Measurements from ENCODE around the gene RAB29.

Gene RAB29

DNA sequence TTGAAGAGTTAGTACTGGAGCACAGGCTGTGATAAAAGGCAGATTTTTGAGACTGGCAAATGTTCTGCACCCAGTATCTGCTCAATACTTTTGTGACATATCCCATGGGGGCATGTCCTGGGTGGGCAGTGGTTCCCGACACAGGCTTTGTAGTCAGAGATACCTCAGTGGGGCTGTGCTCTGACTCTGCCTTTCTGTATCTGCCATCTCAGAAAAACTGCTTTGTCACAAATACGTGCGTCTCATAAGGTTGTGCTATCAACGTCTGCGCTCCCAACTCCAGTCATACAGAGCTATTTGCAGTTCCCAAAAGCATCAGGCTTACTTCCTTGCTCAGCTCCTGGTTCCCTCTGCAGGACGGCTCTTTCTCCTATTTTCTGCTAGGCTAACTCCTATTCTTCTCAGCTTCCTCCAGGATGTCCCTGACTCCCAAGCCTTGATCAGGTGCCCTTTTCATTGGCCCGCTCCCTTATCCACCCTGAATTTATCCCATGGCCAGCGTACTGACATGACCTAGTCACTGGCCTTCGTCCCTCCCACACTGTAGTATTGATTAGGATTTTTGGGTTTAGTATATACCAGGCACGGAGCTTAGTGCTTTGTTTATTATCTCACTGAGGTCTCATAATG, 12.1 kb upstream of the RAB29 start:
- H2AFZ ChIP-seq (ENCODE audit: low read depth) = no peak overlapping the region
- H3K36me3 ChIP-seq (ENCODE audit: insufficient read depth) = no peaks in the 10 kb centered on the region
- no peak overlapping the region for H3K27ac ChIP-seq
- H3K4me1 ChIP-seq (ENCODE audit: low read depth, poor library complexity, severe bottlenecking) = no peaks in the 10 kb centered on the region
- no peaks in the 10 kb centered on the region for H3K27me3 ChIP-seq (ENCODE audit: insufficient read depth, low read depth)
- TF ChIP-seq, protein P1, sequence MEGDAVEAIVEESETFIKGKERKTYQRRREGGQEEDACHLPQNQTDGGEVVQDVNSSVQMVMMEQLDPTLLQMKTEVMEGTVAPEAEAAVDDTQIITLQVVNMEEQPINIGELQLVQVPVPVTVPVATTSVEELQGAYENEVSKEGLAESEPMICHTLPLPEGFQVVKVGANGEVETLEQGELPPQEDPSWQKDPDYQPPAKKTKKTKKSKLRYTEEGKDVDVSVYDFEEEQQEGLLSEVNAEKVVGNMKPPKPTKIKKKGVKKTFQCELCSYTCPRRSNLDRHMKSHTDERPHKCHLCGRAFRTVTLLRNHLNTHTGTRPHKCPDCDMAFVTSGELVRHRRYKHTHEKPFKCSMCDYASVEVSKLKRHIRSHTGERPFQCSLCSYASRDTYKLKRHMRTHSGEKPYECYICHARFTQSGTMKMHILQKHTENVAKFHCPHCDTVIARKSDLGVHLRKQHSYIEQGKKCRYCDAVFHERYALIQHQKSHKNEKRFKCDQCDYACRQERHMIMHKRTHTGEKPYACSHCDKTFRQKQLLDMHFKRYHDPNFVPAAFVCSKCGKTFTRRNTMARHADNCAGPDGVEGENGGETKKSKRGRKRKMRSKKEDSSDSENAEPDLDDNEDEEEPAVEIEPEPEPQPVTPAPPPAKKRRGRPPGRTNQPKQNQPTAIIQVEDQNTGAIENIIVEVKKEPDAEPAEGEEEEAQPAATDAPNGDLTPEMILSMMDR (conservative IDR thresholded peaks at IDR 0.05; ENCODE audit: low read depth, low read length) = no peak
- H3K79me2 ChIP-seq (ENCODE audit: insufficient read depth, low read depth) = no peaks in the 10 kb centered on the region
- H3K4me3 ChIP-seq (IDR thresholded peaks at IDR 0.05; ENCODE audit: insufficient read depth, low read depth, low read length) = no peak overlapping the region
- no peaks in the 10 kb centered on the region for H4K20me1 ChIP-seq (ENCODE audit: insufficient read depth)
- no peak overlapping the region for H3K9ac ChIP-seq
- H3K4me2 ChIP-seq = no peak overlapping the region

DNA sequence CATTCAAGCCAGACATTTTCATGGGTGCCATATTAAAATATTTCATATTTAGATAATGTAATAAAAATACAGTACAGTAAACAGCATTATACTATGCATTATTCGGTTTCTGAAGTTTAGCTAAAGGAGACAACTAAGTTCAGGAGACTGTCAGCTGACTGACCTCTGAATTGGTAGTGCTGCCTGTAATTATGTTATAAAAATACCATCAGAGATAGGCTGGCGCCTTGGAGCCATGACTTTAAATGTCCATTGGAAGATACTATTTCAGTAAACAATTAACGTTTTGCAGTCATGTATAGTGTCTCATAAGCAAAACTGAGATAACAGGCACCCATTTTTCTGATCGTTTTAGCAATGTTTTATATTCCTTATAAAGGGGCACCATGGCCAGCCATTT, 11.3 kb upstream of the RAB29 start:
- no peaks in the 10 kb centered on the region for H3K4me1 ChIP-seq (ENCODE audit: low read depth, poor library complexity, severe bottlenecking)
- no peak overlapping the region for H3K4me3 ChIP-seq (IDR thresholded peaks at IDR 0.05; ENCODE audit: insufficient read depth, low read depth, low read length)
- TF ChIP-seq, protein P1 (conservative IDR thresholded peaks at IDR 0.05; ENCODE audit: low read depth, low read length) = no peak
- H4K20me1 ChIP-seq (ENCODE audit: insufficient read depth) = no peaks in the 10 kb centered on the region
- H3K79me2 ChIP-seq (ENCODE audit: insufficient read depth, low read depth) = no peaks in the 10 kb centered on the region
- no peaks in the 10 kb centered on the region for H3K36me3 ChIP-seq (ENCODE audit: insufficient read depth)
- no peak overlapping the region for H3K27ac ChIP-seq
- H2AFZ ChIP-seq (ENCODE audit: low read depth) = no peak overlapping the region
- no peaks in the 10 kb centered on the region for H3K27me3 ChIP-seq (ENCODE audit: insufficient read depth, low read depth)
- no peak overlapping the region for H3K4me2 ChIP-seq
- no peak overlapping the region for H3K9ac ChIP-seq

DNA sequence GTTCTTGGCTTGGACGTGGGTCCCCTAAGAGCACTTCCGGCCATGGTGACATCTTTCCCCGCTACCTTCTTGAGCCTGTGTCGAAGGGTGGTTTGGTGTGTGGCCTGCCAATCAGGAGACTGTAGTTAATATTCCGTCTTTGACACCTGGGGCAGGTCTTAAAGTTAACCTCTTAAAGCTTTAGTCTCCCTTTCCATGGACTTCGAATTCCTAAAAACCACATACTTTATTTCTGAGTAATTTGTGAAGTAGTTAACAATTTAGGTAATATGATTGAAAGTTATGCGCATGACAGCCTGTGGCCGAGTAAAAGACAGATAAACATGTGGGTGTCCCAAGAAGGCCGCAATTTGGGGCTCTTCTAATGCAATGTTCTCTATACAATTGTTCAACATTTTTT, 10.2 kb upstream of the RAB29 start:
- Histone ChIP-seq H2AFZ (ENCODE audit: low read depth) (no peak overlapping the region), H3K4me3 (IDR thresholded peaks at IDR 0.05; ENCODE audit: insufficient read depth, low read depth, low read length) (no peak overlapping the region), H3K36me3 (ENCODE audit: insufficient read depth) (no peaks in the 10 kb centered on the region), H3K79me2 (ENCODE audit: insufficient read depth, low read depth) (no peaks in the 10 kb centered on the region), H4K20me1 (ENCODE audit: insufficient read depth) (no peaks in the 10 kb centered on the region), H3K9ac (no peak overlapping the region), H3K4me2 (no peak overlapping the region), H3K4me1 (ENCODE audit: low read depth, poor library complexity, severe bottlenecking) (no peaks in the 10 kb centered on the region), H3K27ac (no peak overlapping the region), H3K27me3 (ENCODE audit: insufficient read depth, low read depth) (no peaks in the 10 kb centered on the region)
- TF ChIP-seq, protein P1 (conservative IDR thresholded peaks at IDR 0.05; ENCODE audit: low read depth, low read length) = no peak

DNA sequence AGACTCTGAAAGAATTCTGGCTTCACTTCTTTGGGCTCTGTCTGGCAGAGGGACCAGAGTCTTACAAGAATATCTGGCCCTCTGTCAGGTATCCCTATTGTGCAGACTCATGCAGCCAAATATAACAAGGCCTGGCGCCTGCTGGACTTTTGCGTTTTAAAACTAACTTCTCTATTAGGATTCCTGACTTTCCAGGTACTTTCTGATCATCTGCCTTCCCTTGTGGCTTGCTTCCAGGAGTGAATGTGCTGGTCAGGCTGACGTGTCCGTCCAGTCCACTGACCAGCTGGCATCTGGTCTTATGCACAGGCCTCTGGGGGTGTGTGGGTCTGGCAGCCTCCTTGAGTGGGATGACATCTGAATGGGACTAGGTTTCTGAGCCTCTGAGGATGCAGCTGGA, 8.6 kb upstream of the RAB29 start:
- Histone ChIP-seq H3K4me1 (ENCODE audit: low read depth, poor library complexity, severe bottlenecking) (no peaks in the 10 kb centered on the region), H2AFZ (ENCODE audit: low read depth) (no peak overlapping the region), H3K4me3 (IDR thresholded peaks at IDR 0.05; ENCODE audit: insufficient read depth, low read depth, low read length) (no peak overlapping the region), H3K27ac (no peak overlapping the region), H3K4me2 (no peak overlapping the region), H3K9ac (no peak overlapping the region), H4K20me1 (ENCODE audit: insufficient read depth) (no peaks in the 10 kb centered on the region), H3K36me3 (ENCODE audit: insufficient read depth) (no peaks in the 10 kb centered on the region), H3K79me2 (ENCODE audit: insufficient read depth, low read depth) (no peaks in the 10 kb centered on the region), H3K27me3 (ENCODE audit: insufficient read depth, low read depth) (no peaks in the 10 kb centered on the region)
- TF ChIP-seq, protein P1 (conservative IDR thresholded peaks at IDR 0.05; ENCODE audit: low read depth, low read length) = no peak
